Measurements from ENCODE around the gene RSPH1.

RSPH1 gene

DNA sequence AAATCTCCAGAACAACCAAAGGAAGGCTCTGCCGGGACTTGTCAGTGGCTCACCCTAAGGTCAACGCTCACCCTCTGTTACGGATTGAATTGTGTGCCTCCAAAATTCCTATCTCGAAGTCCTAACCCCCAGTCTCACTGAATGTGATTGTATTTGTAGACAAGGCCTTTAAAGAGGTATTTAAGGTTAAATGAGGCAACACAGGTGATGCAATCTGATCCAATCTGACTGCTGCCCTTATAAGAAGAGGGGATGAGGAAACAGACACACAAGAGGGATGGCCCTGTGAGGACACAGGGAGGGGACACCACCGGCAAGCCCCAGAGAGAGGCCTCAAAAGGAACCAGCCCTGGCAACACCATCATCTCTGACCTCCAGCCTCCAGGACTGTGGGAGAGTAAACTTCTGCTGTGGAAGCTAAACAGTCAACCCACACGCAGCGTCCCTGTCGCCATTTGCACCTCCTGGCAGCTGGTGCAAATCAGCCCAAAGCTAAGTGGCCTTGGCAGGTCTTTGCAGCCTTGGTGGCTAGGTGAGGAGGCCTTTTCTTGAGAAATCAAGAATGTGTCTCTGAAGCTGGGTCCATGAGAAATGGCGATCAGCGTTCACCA lies 68.1 kb downstream of the RSPH1 start:
- no peak for DNase-seq (ENCODE audit: low spot score)

DNA sequence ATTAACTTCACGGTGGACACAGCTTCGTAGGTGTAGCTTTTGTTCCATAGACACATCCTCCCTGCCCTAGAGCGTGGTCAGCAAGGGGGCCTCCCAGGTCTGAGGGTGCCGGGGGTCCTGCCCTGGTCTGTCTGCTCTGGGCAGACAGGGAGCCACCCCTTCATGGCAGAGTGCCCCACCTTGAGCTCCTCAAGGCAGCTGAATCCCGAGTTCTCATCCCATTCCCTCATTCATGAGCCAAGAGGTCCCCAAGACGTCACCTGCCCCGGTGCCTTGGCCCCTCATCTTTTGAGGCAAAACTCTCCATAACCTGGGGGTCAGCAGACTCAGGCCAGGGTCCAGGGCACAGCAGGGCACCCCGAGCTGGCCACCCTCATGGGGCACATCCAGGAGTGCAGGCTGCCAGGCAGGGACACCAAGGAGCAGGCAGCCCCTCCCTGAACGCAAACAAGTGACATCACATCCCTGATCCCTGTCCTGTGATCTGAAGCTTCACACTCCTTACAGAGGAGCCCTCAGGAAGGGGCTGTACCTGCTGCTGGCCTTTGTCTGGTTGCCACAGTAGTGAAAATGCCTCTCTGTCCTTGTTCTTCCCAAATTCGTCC lies 69.0 kb downstream of the RSPH1 start:
- DNase-seq (ENCODE audit: low spot score): no peak

DNA sequence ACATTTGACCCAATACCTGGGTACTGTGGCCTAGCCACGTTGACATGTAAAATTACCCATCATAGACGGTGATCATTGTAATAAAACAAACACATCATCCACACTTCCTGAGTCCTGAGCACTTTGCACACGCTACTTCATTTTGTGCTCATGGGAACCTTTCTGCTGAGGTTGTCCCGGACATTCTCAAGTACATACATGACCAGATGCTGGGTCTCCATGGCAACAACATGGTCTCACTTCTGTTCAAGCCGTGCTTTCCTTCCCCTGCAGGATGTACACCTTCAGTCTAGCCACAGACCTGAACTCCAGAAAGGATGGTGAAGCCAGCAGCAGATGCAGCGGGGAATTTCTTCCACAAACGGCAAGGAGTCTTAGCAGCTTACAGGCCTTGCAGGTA lies 69.6 kb downstream of the RSPH1 start:
- DNase-seq (ENCODE audit: low spot score): no peak

DNA sequence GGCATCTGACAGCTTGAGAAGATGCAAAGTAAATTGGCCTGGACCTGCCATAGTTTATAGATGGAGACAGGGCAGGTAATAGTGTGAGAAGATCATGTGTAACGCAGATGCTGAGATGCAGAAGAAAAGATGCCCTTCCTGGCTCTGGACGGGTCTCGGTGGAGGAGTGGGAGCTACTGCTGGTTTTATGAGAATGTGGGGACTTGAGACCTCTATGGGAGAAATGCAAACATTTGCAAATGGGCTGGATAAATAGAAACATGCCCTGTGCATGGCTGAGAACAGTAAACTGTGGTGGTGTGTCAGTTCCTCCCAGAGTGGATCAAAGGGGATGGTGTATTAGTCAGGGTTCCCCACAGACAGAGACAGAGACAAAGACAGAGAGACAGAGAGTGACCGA lies 70.4 kb downstream of the RSPH1 start:
- no peak for DNase-seq (ENCODE audit: low spot score)

DNA sequence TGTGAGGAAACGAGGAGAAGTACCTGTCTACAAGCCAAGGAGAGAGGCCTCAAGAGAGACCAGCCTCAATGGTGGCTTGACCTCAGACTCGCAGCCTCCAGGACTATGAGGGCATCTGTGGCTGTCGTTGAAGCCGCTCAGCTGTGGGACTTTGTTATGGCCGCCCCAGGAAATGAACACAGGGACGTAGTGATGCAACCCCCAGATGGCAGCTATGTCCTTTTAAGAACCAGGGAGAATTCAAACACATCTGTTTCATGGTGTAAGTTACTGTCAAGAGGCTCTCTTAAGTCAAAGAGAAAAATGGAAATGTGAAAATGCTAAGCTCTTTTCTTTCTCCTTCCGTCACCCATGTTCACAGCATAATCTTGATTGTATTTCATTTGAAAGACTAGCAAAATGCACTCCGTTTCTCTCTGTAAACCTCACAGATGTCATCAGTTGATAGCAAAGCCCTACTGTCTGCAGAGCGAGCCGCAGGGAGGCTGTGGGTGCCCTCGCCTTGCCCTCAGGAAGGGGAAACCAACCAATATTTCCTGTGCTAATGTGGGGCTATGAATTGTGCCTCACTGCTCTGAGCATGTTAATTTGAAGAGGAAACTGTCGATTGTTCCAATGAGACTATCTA lies 71.0 kb downstream of the RSPH1 start:
- DNase-seq (ENCODE audit: low spot score): no peak

DNA sequence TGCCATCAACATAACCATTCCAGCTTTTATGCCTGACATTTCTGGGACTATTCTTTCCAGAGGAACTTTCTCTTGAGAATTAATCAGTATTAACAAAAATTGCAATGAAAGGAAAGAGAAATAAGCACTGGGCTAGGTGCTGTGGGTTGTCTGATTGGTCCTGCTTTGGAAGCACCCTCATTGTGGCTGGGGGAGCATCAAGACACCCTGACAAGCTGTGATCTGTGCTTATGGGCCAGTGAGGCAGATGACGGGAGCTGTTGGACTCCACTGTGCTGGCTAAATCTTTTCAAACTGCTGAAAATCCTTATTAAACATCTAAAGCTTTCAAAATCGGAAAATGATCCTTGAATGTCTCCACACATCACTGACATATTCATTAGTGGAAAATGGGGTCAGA lies 72.3 kb downstream of the RSPH1 start:
- no peak for DNase-seq (ENCODE audit: low spot score)

DNA sequence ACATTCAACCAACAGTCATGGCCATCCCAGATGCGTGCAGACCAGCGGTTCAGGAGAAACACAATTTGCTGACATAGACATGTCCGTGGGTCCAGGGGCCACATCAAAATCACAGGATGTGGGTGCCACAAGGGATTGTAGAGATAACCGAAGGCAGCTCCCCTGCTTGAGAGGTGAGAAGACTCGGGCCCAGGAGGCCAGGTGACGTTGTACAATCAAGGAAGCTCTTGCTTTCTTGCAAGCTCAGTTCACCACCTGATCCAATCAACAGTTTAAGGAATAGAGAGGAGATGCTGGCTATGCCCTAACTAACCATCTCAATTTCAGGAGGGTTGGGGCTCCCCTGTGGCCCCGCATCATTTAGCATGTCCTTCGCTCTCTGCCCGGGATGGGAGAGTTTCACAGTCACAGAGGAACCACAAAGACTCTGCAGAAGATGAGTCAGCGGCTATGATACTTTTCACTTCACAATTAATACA lies 72.8 kb downstream of the RSPH1 start:
- no peak for DNase-seq (ENCODE audit: low spot score)
